AG04449 (cell line): Measurements from ENCODE around the gene GLOD4.
"Not testable (repeated sequence)": the region's sequence is repeated elsewhere in the genome, so short reads cannot be mapped to it uniquely, and the experiment has no call there.

Source experiments
- CTCF ChIA-PET: fragments of 350-600 bp; formaldehyde crosslinking; extraction: SDS; loops from one replicate; lab custom pipeline; 2021; ENCODE audit warnings: antibody characterized with exemption; lab: Yijun Ruan, JAX
- POLR2A ChIA-PET: fragments of 400-600, 350-600 bp; formaldehyde crosslinking; extraction: SDS; loops from one replicate; lab custom pipeline; 2020; ENCODE audit warnings: antibody characterized with exemption, inconsistent platforms; lab: Yijun Ruan, JAX
- DNase-seq: peaks from one replicate; pipeline ENCODE4 v3.0.0-alpha.2; 2010; ENCODE audit warnings: low read depth, low spot score
- H3K4me3 ChIP-seq: 2 replicates; pipeline ENCODE4 v1.5.1; 2011; ENCODE audit warnings: low read depth, mild to moderate bottlenecking, control low read depth, low read length
- CTCF ChIP-seq: IDR thresholded peaks from one replicate; pipeline ENCODE4 v1.5.1; 2011; ENCODE audit warnings: mild to moderate bottlenecking, moderate library complexity, low read length, control low read depth, inconsistent platforms; ENCODE audit not compliant: insufficient read depth; ENCODE audit errors: missing control alignments

Gene GLOD4

GRCh38 chr17:788551-788950 lies 6.5 kb upstream of the GLOD4 start:
- POLR2A ChIA-PET, result no interaction called here

GRCh38 chr17:787641-788221 lies 5.7 kb upstream of the GLOD4 start:
- no peak overlapping the region for H3K4me3 ChIP-seq
- no peak for DNase-seq
- no peak for TF ChIP-seq CTCF
- ChIA-PET POLR2A (no interaction called here), CTCF (interaction anchor here (8.9 kb wide), 1 partner anchor 195 kb away, joined by 104 read pairs; the partner anchor contains the start of gene NXN)

More at GRCh38 chr17:788551-788950, 6.5 kb upstream of the GLOD4 start:
- no peak overlapping the region for H3K4me3 ChIP-seq
- CTCF ChIA-PET, result interaction anchor here (1.3 to 8.9 kb wide), 3 partner anchors 184 to 209 kb away, joined by 3 to 104 read pairs (median 24); partner anchors contain the start of genes NXN and TIMM22
- no peak for DNase-seq
- TF ChIP-seq CTCF, result no peak

DNA sequence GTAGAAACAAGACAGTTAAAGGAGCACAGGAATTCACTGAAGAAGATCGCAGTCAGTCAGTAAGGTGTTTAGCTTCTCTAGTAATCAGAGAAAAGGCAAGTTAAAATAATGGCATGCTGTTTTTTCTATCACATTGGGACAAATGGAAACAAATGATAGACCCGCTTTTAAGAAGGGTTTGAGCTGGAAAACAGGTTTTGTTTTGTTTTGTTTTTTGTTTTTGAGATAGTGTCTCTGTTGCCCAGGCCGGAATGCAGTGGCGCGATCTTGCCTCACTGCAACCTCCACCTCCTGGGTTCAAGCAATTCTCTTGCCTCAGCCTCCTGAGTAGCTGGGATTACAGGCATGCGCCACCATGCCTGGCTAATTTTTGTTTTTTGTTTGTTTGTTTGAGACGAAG lies 3.8 kb upstream of the GLOD4 start:
- H3K4me3 ChIP-seq, DNase-seq: not testable (repeated sequence)
- ChIA-PET POLR2A (interaction anchor here (0.6 kb wide), 1 partner anchor 200 kb away, joined by 3 read pairs; no protein-coding TSS in a partner anchor), CTCF (interaction anchor here (1.0 to 8.9 kb wide), 3 partner anchors 9 to 211 kb away, joined by 4 to 104 read pairs (median 19); partner anchors contain the start of genes NXN and TIMM22)

- no peak for DNase-seq
- CTCF ChIA-PET, result interaction anchor here (3.8 to 8.9 kb wide), 2 partner anchors 11 to 198 kb away, joined by 19 to 104 read pairs; partner anchors contain the start of gene NXN
- H3K4me3 ChIP-seq, result no peak overlapping the region
- no peak for TF ChIP-seq CTCF
- POLR2A ChIA-PET, result interaction anchor here (0.5 kb wide), 1 partner anchor 189 kb away, joined by 4 read pairs; no protein-coding TSS in a partner anchor
Observed at GRCh38 chr17:784143-784542, 2.1 kb upstream of the GLOD4 start.

GRCh38 chr17:778096-778495 lies 4.0 kb downstream of the GLOD4 start:
- ChIA-PET CTCF (interaction anchor here (1.2 to 7.4 kb wide), 2 partner anchors 25 to 204 kb away, joined by 5 to 102 read pairs; partner anchors contain the start of genes GEMIN4 and NXN), POLR2A (no interaction called here)
- no peak for TF ChIP-seq CTCF
- DNase-seq, result no peak
- no peak overlapping the region for H3K4me3 ChIP-seq

GRCh38 chr17:774313-774584 lies 7.8 kb downstream of the GLOD4 start:
- ChIA-PET CTCF (interaction anchor here (0.9 to 3.2 kb wide), 4 partner anchors 10 to 207 kb away, joined by 3 to 11 read pairs (median 4); partner anchors contain the start of gene GEMIN4), POLR2A (no interaction called here)
- DNase-seq, result no peak
- TF ChIP-seq CTCF, result no peak
- no peak overlapping the region for H3K4me3 ChIP-seq
